ENCODE measurements around the gene FAM3C.

Gene FAM3C

GRCh38 chr7:121414436-121414835 lies 18.3 kb upstream of the FAM3C start:
- DNase-seq: no peak
- intact Hi-C loops (cut with DNase I): no loop called here

GRCh38 chr7:121411597-121411979 lies 15.5 kb upstream of the FAM3C start:
- DNase-seq: no peak
- intact Hi-C loops (cut with DNase I): no loop called here

GRCh38 chr7:121410829-121411596 lies 14.9 kb upstream of the FAM3C start:
- intact Hi-C loops (cut with DNase I): no loop called here

GRCh38 chr7:121406944-121407343 lies 10.8 kb upstream of the FAM3C start:
- intact Hi-C loops (cut with DNase I): no loop called here

More at GRCh38 chr7:121410829-121411596, 14.9 kb upstream of the FAM3C start:
- no peak for DNase-seq

GRCh38 chr7:121406461-121406860 lies 10.4 kb upstream of the FAM3C start:
- intact Hi-C loops (cut with DNase I): no loop called here
- no peak for DNase-seq

More at GRCh38 chr7:121406944-121407343, 10.8 kb upstream of the FAM3C start:
- DNase-seq: no peak

GRCh38 chr7:121404348-121404747 lies 8.2 kb upstream of the FAM3C start:
- intact Hi-C loops (cut with DNase I): no loop called here

GRCh38 chr7:121402701-121403100 lies 6.6 kb upstream of the FAM3C start:
- intact Hi-C loops (cut with DNase I): no loop called here

More at GRCh38 chr7:121404348-121404747, 8.2 kb upstream of the FAM3C start:
- no peak for DNase-seq

GRCh38 chr7:121401896-121402295 lies 5.8 kb upstream of the FAM3C start:
- DNase-seq: no peak
- intact Hi-C loops (cut with DNase I): no loop called here

More at GRCh38 chr7:121402701-121403100, 6.6 kb upstream of the FAM3C start:
- no peak for DNase-seq

- intact Hi-C loops (cut with DNase I): no loop called here
- DNase-seq: peak in 26 of 42 donors; percentile 6 to 57 (median 20)
Observed at GRCh38 chr7:121398246-121398645, 2.1 kb upstream of the FAM3C start.

- intact Hi-C loops (cut with DNase I): no loop called here
- no peak for DNase-seq
Observed at GRCh38 chr7:121397822-121398221, 1.7 kb upstream of the FAM3C start.

GRCh38 chr7:121397361-121397760 lies 1.3 kb upstream of the FAM3C start:
- intact Hi-C loops (cut with DNase I): no loop called here
- DNase-seq: no peak

- intact Hi-C loops (cut with DNase I): no loop called here
- DNase-seq: peak in 35 of 42 donors; percentile 11 to 62 (median 34)
Observed at GRCh38 chr7:121395494-121395960, 581 bp downstream of the FAM3C start.

- no peak for DNase-seq
- intact Hi-C loops (cut with DNase I): no loop called here
Observed at GRCh38 chr7:121394709-121395140, 1.4 kb downstream of the FAM3C start.

GRCh38 chr7:121393005-121393366 lies 3.1 kb downstream of the FAM3C start:
- no peak for DNase-seq
- intact Hi-C loops (cut with DNase I): no loop called here

- no peak for DNase-seq
- intact Hi-C loops (cut with DNase I): no loop called here
Observed at GRCh38 chr7:121392277-121393004, 3.7 kb downstream of the FAM3C start.

- DNase-seq: no peak
- intact Hi-C loops (cut with DNase I): no loop called here
Observed at GRCh38 chr7:121391686-121392085, 4.4 kb downstream of the FAM3C start.

GRCh38 chr7:121390617-121391016 lies 5.5 kb downstream of the FAM3C start:
- DNase-seq: no peak
- intact Hi-C loops (cut with DNase I): no loop called here

- no peak for DNase-seq
- intact Hi-C loops (cut with DNase I): no loop called here
Observed at GRCh38 chr7:121390109-121390508, 6.0 kb downstream of the FAM3C start.

GRCh38 chr7:121388950-121389349 lies 7.2 kb downstream of the FAM3C start:
- DNase-seq: no peak
- intact Hi-C loops (cut with DNase I): no loop called here

GRCh38 chr7:121385800-121386179 lies 10.3 kb downstream of the FAM3C start:
- DNase-seq: no peak
- intact Hi-C loops (cut with DNase I): no loop called here

All from head of caudate nucleus (tissue), 42 donors.